Stimulated activated CD8-positive, alpha-beta memory T cell treated with anti-CD3 and anti-CD28 coated beads, Interleukin-15, amount 100 ng/mL, for 24 hours (primary cell): ENCODE data around the gene ZBTB9.

Source experiments
- DNase-seq: peaks from one replicate; pipeline ENCODE4 v3.0.0-alpha.2; 2020; ENCODE audit warnings: low read depth

ZBTB9 gene

GRCh38 chr6:33419580-33420490, 34.5 kb upstream of the ZBTB9 start, which contains the start of gene SYNGAP1:
Gene SYNGAP1 (plus strand): TSS chr6:33420065. CDS start chr6:33420265, 200 bp downstream.
- DNase-seq, result no peak

DNA sequence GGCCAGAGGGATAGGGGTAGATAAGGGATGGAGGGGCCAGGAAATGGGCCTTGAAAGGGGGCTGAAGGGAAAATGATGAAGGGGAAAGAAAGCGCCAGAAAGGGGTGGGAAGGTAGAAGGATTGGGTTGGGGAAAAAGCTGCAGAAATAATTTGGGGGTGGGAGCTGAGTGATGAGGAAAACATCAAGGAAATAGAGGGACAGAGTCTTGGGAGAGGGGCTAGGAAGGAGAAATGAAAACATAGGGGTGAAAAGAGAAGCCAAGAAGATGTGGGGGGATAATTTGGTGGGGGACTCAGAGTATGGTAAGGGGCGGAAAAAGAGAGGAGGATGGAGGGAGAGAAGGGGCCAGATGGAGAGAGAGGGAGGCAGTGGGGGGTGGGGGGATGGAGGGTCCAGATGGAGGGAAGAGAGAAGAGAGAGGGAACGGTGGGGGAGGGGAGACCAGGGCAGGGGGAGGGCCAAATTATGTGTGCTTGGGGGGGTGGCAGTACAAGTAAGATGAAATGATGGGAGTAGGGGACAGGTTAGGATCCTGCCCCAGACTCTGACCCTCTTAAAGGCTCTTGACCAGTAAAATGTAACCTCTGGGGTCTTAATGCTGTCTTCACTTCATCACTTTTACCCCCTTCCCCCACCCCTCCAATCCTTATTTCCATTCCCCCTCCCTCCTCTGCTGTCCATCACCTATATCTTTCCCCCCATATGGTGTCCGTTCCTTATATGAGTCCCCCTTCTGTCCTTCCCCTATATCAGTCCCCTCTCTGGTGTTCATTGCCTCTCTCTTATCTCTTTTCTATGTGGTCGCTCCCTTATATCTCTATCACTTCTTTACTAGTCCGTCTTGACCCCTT, 33.7 kb upstream of the ZBTB9 start:
- no peak for DNase-seq

- no peak for DNase-seq
These were observed 33.1 kb upstream of the ZBTB9 start for GRCh38 chr6:33421344-33421643.

DNA sequence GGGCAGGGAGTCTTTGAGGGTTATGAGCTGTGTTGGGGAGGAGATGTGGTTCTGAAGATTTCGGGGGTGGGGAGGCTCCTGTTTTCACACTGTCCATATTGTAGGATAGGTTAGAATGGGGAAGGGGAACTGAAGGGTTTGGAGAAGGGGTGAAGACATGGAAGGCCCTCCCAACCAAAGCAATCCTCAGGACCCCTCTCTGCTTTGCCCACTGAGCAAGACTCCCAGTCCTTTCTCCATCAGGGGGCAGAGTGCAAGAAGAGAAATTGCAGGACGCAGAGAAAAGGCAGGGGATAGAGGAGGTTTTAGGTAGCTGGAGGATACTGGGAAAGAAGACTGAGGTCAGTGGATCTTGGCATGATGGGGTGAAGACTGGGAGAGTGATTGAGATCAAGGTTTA, 30.6 kb upstream of the ZBTB9 start:
- no peak for DNase-seq

DNA sequence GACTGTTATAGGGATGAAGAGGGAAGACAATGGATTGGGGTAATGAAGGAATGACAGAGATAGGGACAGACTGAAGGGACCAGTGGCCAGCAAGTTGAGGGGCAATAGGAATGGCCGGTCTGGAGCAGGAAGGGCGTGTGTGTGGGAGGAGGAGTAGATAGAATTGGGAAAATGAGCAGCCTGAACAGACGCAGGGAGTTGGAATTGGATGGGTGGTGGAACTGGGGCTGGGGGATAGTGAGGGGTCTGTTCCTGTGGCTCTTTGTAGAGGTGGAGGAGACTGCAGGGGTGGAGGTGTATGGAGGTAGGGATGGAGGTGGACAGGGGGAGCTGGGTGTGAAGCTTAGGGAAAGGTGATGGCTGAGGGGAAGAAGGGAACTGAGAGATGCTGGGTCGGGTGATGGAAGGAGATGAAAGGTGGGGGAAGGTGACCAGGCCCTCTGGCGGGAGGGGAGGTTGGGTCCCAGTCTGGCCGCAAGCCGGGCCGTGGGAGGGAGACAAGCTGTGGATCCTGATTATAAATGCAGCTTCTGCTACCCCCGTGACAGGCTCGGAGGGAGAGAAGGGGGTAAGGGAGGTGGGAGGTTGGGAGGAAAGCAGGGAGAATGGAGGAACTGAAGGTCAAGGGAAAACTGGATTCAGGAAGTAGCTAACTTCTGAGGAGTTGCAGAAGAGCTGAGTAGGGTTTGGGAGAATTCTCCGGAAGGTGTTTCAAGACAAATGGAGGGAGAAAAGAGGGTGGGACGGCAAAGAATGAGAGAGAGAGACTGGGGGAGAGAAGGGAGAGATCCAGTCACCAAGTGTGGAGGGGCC, 29.3 kb upstream of the ZBTB9 start:
- no peak for DNase-seq

DNA sequence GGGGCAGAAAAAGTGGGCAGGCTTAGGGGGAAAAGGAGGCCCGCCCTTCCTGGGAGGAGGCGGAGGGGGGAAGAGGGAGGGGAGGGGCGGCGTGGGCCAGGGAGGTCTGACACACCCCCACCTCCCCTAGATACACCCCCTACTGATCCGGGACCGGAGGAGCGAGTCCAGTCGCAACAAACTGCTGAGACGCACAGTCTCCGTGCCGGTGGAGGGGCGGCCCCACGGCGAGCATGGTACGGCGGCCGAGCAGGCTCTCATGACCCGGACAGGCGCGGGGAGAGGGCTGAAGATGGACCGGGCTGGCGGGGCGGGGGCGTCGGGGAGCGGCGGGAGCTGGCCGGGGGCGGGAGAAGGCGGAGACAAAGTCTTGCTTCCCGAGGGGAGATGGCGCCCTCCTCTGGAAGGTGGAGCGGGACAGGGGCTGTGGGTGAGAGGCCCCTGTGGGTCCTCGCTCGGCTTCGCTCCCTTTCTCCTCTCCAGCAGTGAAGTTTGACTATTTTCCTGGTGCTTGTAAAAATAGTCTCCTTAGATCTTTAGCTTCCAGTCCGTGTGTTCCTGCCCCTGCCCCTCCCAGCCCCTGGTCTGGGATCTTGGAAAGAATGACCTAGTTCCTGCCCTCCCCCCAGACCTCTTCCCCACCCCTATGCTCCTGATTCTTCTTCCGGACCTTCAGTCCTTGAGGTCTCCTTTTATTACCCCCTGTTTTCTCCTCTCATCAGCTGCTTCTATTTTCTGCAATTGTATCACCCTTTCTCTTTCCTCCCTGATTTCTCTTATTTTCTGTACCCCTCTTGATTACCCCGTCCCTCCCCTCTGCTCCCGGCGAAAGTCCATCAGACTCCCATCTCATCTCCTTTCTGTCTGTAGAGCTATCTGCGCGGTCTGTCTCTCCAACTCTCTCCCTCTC, 28.5 kb upstream of the ZBTB9 start:
- DNase-seq, result peak; percentile 53

DNA sequence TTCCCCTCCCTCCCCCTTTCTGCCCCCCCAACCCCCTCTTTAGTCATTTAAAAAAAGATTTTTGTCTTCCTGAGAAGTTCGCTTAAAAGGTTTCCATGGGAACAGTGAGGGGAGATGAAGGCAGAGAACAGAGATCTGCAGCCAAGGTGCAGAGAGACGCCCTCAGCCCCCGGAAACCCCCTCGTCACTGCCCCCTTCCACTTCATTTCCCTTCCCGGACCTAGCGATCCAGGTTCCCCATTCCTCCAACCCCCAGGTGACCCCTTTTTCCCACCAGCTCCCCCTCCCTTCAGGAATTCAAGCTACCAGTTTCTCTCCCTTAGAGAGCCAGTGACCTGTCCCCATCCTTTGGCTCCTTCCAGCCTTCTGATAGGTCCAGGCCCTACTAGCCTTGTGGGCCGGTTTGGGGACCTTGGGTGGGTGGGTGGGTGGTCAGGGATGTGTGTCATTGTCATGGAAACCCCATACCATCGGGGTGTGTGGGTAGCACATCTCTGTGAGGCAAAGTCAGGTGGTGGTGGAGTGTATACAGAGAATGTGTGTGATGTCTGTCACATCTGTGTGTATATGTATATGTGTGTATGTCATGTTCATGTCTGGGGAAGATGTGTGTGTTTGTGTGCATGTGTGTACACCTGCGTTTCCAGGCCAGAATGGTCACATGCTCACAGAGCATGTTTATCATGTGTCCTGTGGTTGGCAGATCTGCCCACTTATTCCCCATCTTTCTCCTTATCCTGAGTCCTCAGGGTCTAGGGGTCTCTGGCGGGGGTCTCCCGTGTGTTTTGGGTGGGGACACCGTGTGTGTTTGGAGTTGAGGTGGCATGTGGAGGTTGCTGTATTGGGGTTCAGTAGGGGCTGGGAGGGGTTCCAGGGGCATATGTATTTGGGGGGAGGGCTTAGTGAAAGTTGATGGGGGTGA, 27.5 kb upstream of the ZBTB9 start:
- no peak for DNase-seq

GRCh38 chr6:33427585-33428223, 26.7 kb upstream of the ZBTB9 start:
- no peak for DNase-seq

DNA sequence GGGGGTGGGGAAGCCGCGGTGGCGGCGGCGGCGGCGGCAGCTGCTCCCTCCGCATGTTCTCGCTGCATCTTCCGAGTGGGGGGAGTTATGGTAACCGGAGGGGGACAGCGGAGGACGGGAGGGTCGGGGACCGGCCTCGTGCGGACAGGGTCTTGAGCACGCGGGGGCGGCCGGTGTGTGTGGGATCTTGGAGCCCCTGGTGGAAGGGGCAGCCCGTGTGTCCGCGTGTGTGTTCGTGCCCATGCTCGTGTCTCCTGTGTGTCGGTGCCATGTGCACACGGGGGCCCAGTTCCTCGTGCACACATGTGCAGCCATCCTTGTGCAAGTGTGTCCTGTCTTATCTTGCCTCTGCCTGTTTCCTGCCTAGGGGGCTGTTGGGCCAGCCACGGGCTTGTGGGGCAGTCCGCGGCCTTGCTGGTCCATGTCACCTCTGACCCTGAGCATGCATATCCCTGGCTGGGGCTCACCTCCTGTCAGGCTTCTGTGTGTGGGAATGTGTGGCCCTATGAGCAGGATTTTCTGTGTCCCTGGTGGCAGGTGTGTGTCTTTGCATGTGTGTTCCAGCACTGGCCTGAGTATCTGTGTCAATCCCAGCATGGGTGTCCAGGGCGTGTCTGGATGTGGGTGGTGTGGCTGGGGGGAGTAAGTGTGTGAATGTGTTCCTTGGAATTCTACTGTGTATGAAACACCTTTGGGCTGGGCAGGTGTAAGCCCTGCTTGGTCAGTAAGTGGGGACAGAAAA, 26.0 kb upstream of the ZBTB9 start:
- DNase-seq, result no peak

- DNase-seq, result no peak
These were observed 25.2 kb upstream of the ZBTB9 start for GRCh38 chr6:33428966-33429749.

DNA sequence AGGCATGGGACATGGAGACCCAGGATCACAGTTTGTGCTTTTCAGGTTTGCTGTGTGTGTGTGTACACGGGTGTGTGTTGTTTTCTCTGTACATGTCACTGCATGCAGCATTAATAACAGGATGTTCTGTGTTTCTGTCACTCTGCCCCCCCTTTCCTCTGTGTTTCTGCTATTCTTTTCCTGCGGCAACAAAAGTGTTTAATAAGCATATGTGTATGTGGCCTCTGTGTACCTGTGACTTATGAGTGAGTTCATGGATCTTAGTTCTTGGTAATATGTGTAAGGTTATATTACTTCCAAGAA, 24.7 kb upstream of the ZBTB9 start:
- no peak for DNase-seq

- DNase-seq, result no peak
These were observed 24.0 kb upstream of the ZBTB9 start for GRCh38 chr6:33430334-33430733.

DNA sequence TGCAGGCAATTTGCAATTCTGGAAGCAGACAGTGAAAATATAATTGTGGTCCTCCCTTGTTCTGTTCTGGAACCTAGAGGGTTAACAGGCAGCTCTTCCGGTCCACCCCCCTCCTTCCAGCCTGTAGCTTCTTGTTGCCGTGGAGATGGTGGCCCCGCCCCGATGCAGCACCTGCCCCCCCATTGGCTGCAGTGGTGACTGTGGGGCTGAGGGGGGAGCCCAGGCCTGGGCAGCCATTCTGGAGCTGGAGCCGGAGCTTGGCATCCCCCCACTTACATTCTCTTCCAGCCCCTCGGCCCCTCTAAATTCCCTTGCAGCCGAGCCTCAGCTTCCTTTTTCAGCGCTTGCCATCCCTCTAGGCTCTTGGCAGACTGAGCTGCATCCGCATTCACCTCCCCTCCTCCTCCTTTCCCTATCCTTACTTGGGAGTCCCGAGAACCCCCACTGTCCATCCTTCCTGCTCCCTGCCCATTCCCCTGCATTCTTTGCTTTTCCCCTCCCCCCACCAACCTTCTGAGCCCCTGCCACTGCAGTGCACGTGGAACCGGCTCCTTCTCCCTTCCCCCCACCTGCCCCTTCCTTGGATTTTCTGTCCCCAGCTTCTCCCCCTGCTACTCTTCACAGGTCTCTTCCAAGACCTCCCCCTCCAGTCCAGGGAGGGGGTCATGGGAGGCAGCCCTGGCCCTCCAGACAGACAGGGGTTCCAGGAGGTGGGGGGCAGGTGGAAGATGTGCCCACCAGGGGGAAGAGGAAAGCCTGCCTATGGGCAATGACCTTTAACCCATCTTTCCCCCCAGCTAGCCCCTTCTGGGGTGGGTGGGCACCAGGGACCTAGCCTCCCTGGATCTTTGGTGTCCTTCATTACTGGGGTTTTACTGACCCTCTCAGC, 23.1 kb upstream of the ZBTB9 start:
- peak; percentile 50 for DNase-seq

DNA sequence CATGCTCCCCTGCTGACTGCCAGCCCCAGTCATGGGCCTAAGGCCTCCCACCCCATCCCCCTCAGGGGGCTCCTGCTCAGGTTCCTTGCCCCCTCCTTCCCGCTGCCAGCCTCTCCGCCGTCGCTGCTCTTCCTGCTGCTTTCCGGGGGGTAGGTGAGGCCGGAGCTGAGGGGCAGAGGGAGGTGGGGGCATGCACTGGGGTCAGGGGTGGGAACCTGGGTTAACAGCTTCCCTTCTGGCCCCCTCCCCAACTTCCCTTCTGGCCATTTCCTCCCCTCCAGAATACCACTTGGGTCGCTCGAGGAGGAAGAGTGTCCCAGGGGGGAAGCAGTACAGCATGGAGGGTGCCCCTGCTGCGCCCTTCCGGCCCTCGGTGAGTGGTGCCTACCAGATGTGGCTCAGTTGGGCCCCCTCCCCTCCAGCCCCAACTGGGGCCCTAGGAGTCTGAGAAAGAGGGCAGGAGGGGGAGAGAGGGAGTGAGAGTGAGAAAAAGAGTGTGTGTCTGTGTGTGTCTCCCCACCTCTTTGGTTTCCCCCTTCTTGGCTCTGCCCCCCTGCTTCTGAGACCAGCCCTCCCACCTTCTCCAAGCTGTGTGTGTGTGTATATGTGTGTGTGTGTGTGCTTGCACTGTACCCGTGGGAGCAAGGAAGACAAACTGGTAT, 22.4 kb upstream of the ZBTB9 start:
- DNase-seq, result no peak

- no peak for DNase-seq
These were observed 21.8 kb upstream of the ZBTB9 start for GRCh38 chr6:33432546-33432945.

GRCh38 chr6:33433001-33433543, 21.3 kb upstream of the ZBTB9 start:
- no peak for DNase-seq
